WERI-Rb-1 (cell line): Measurements from ENCODE around the gene FBXW7.

Experiments
- DNase-seq: peaks from one replicate; pipeline ENCODE4 v3.0.0-alpha.2; 2020
- H3K27ac ChIP-seq: fragments of 250-450 bp; sonication (Bioruptor Pico); 2 replicates; pipeline ENCODE4 v1.5.1; 2020; ENCODE audit warnings: mild to moderate bottlenecking, moderate library complexity
- H3K27me3 ChIP-seq: fragments of 250-450 bp; sonication (Bioruptor Pico); 2 replicates; pipeline ENCODE4 v1.5.1; 2021; ENCODE audit warnings: mild to moderate bottlenecking, low read depth, moderate library complexity; ENCODE audit not compliant: insufficient read depth, severe bottlenecking
- H3K36me3 ChIP-seq: fragments of 250-450 bp; sonication (Bioruptor Pico); 2 replicates; pipeline ENCODE4 v1.5.1; 2020; ENCODE audit warnings: mild to moderate bottlenecking, moderate library complexity
- H3K4me3 ChIP-seq: 2 replicates; pipeline ENCODE4 v1.5.1; 2011; ENCODE audit warnings: low read depth, mild to moderate bottlenecking, control low read depth, low read length
- H3K9me3 ChIP-seq: fragments of 250-450 bp; sonication (Bioruptor Pico); 2 replicates; pipeline ENCODE4 v1.5.1; 2021; ENCODE audit warnings: mild to moderate bottlenecking, moderate library complexity; ENCODE audit not compliant: severe bottlenecking
- CTCF ChIP-seq: IDR thresholded peaks from 2 replicates; pipeline ENCODE4 v1.5.1; 2011; ENCODE audit warnings: low read depth, mild to moderate bottlenecking, control low read depth, inconsistent platforms, low read length

Gene FBXW7

GRCh38 chr4:152331042-152331441 is 204.8 kb downstream of the FBXW7 start:
- TF ChIP-seq CTCF, result no peak
- no peaks in the 10 kb centered on the region for H3K27me3 ChIP-seq
- no peak overlapping the region for H3K4me3 ChIP-seq
- peaks cover 63% of the 10 kb centered on the region for H3K36me3 ChIP-seq
- no peak overlapping the region for H3K27ac ChIP-seq
- no peaks in the 10 kb centered on the region for H3K9me3 ChIP-seq
- DNase-seq, result no peak

- Histone ChIP-seq H3K27me3 (no peaks in the 10 kb centered on the region), H3K36me3 (peaks cover 64% of the 10 kb centered on the region), H3K4me3 (no peak overlapping the region), H3K9me3 (no peaks in the 10 kb centered on the region), H3K27ac (no peak overlapping the region)
- no peak for TF ChIP-seq CTCF
- DNase-seq, result no peak
These were observed 207.3 kb downstream of the FBXW7 start for GRCh38 chr4:152328582-152328981.

GRCh38 chr4:152327606-152328453 is 208.1 kb downstream of the FBXW7 start:
- no peak overlapping the region for H3K4me3 ChIP-seq
- H3K36me3 ChIP-seq, result peaks cover 71% of the 10 kb centered on the region
- no peak for DNase-seq
- no peaks in the 10 kb centered on the region for H3K9me3 ChIP-seq
- no peak for TF ChIP-seq CTCF
- H3K27ac ChIP-seq, result no peak overlapping the region
- H3K27me3 ChIP-seq, result no peaks in the 10 kb centered on the region

GRCh38 chr4:152325831-152326230 is 210.1 kb downstream of the FBXW7 start:
- TF ChIP-seq CTCF, result no peak
- no peak overlapping the region for H3K4me3 ChIP-seq
- no peak overlapping the region for H3K27ac ChIP-seq
- H3K27me3 ChIP-seq, result no peaks in the 10 kb centered on the region
- DNase-seq, result no peak
- no peaks in the 10 kb centered on the region for H3K9me3 ChIP-seq
- peaks cover 56% of the 10 kb centered on the region for H3K36me3 ChIP-seq

GRCh38 chr4:152323221-152323620 is 212.7 kb downstream of the FBXW7 start:
- Histone ChIP-seq H3K9me3 (no peaks in the 10 kb centered on the region), H3K27ac (no peak overlapping the region), H3K36me3 (peaks cover 32% of the 10 kb centered on the region), H3K27me3 (no peaks in the 10 kb centered on the region), H3K4me3 (no peak overlapping the region)
- TF ChIP-seq CTCF, result no peak
- DNase-seq, result no peak

GRCh38 chr4:152322656-152323055 is 213.2 kb downstream of the FBXW7 start:
- DNase-seq, result no peak
- Histone ChIP-seq H3K27me3 (no peaks in the 10 kb centered on the region), H3K4me3 (no peak overlapping the region), H3K27ac (no peak overlapping the region), H3K9me3 (no peaks in the 10 kb centered on the region), H3K36me3 (peaks cover 28% of the 10 kb centered on the region)
- TF ChIP-seq CTCF, result no peak
